Mesenchymal stem cell (in vitro differentiated cells and primary cell): ENCODE data around the gene ADGRA3.

Experiments used
- DNase-seq: peaks from one replicate; pipeline ENCODE4 v3.0.0-alpha.2; 2013
- H2AFZ ChIP-seq: one replicate; pipeline ENCODE4 v1.6.1; 2013; ENCODE audit warnings: low read depth, mild to moderate bottlenecking, control low read depth, inconsistent platforms, low read length, moderate library complexity
- H2AK5ac ChIP-seq: 2 replicates; pipeline ENCODE4 v1.6.1; 2013; ENCODE audit warnings: low read length, moderate library complexity, mild to moderate bottlenecking, inconsistent platforms; ENCODE audit not compliant: severe bottlenecking
- H2BK120ac ChIP-seq: one replicate; pipeline ENCODE4 v1.6.1; 2013; ENCODE audit warnings: low read depth, mild to moderate bottlenecking, inconsistent platforms, low read length, moderate library complexity
- H2BK12ac ChIP-seq, 2 experiments: one replicate each; pipeline ENCODE4 v1.6.1; 2013; ENCODE audit warnings: inconsistent platforms in 2 of 2, low read length in 2 of 2, mild to moderate bottlenecking in 2 of 2, moderate library complexity in 2 of 2, control low read depth in 1 of 2
- H2BK15ac ChIP-seq: one replicate; pipeline ENCODE4 v1.6.1; 2013; ENCODE audit warnings: mild to moderate bottlenecking, low read depth, inconsistent platforms; ENCODE audit not compliant: poor library complexity, severe bottlenecking
- H2BK5ac ChIP-seq: 2 replicates; pipeline ENCODE4 v1.6.1; 2013; ENCODE audit warnings: low read depth, mild to moderate bottlenecking, low read length, control low read depth, inconsistent platforms; ENCODE audit not compliant: poor library complexity, severe bottlenecking
- H3K14ac ChIP-seq, 2 experiments: one replicate each; pipeline ENCODE4 v1.6.1; 2013; ENCODE audit warnings: inconsistent platforms in 2 of 2, low read length in 2 of 2, control low read depth in 1 of 2, mild to moderate bottlenecking in 1 of 2, moderate library complexity in 1 of 2
- H3K18ac ChIP-seq, 2 experiments: one replicate each; pipeline ENCODE4 v1.6.1; 2013; ENCODE audit warnings: inconsistent platforms in 2 of 2, low read length in 2 of 2, control low read depth in 1 of 2, low read depth in 1 of 2, mild to moderate bottlenecking in 1 of 2
- H3K23ac ChIP-seq, 2 experiments: one replicate each; pipeline ENCODE4 v1.6.1; 2013; ENCODE audit warnings: inconsistent platforms in 2 of 2, low read length in 2 of 2, mild to moderate bottlenecking in 2 of 2, moderate library complexity in 2 of 2, control low read depth in 1 of 2
- H3K27ac ChIP-seq: 2 replicates; pipeline ENCODE4 v1.5.1; 2013; ENCODE audit warnings: mild to moderate bottlenecking, moderate library complexity, low read length, control low read depth, inconsistent platforms; ENCODE audit not compliant: poor library complexity, severe bottlenecking
- H3K27me3 ChIP-seq, 2 experiments: 2 replicates each; pipeline versions ENCODE4 v1.6.1 to v1.7.0; 2013; ENCODE audit warnings: low read length in 2 of 2, mild to moderate bottlenecking in 2 of 2, moderate library complexity in 2 of 2, control low read depth in 1 of 2, inconsistent platforms in 1 of 2; ENCODE audit not compliant: control insufficient read depth in 1 of 2, insufficient read depth in 1 of 2
- H3K36me3 ChIP-seq, 2 experiments: 2 replicates each; pipeline versions ENCODE4 v1.6.1 to v1.7.0; 2013; ENCODE audit warnings: low read length in 2 of 2, control low read depth in 1 of 2, inconsistent platforms in 1 of 2, low read depth in 1 of 2, mild to moderate bottlenecking in 1 of 2; ENCODE audit not compliant: insufficient read depth in 2 of 2, control insufficient read depth in 1 of 2
- H3K4ac ChIP-seq, 2 experiments: one replicate each; pipeline ENCODE4 v1.6.1; 2013; ENCODE audit warnings: inconsistent platforms in 2 of 2, low read length in 2 of 2, mild to moderate bottlenecking in 2 of 2, moderate library complexity in 2 of 2, control low read depth in 1 of 2, low read depth in 1 of 2
- H3K4me1 ChIP-seq: 2 replicates; pipeline ENCODE4 v1.6.1; 2013; ENCODE audit warnings: low read depth, low read length, control low read depth; ENCODE audit not compliant: control insufficient read depth, insufficient read depth
- H3K4me2 ChIP-seq: 2 replicates; pipeline ENCODE4 v1.6.1; 2013; ENCODE audit warnings: low read length, mild to moderate bottlenecking, inconsistent platforms; ENCODE audit not compliant: poor library complexity, severe bottlenecking
- H3K4me3 ChIP-seq, 2 experiments: 2 replicates each; pipeline versions ENCODE4 v1.5.1 to v1.7.0; 2013; ENCODE audit warnings: low read length in 2 of 2, mild to moderate bottlenecking in 2 of 2, control low read depth in 1 of 2, low read depth in 1 of 2; ENCODE audit not compliant: insufficient read depth in 1 of 2
- H3K79me1 ChIP-seq: replicated peaks from 2 replicates; pipeline ENCODE4 v1.6.1; 2013; ENCODE audit warnings: mild to moderate bottlenecking, control low read depth, low read length, inconsistent platforms; ENCODE audit not compliant: poor library complexity, severe bottlenecking
- H3K9ac ChIP-seq: 2 replicates; pipeline ENCODE4 v1.7.0; 2013; ENCODE audit warnings: mild to moderate bottlenecking, low read length, moderate library complexity
- H3K9me3 ChIP-seq: 2 replicates; pipeline ENCODE4 v1.7.0; 2013; ENCODE audit warnings: mild to moderate bottlenecking, low read length; ENCODE audit not compliant: control insufficient read depth
- H4K8ac ChIP-seq: one replicate; pipeline ENCODE4 v1.6.1; 2013; ENCODE audit warnings: inconsistent platforms, mild to moderate bottlenecking, low read length, moderate library complexity
- H4K91ac ChIP-seq: one replicate; pipeline ENCODE4 v1.6.1; 2013; ENCODE audit warnings: mild to moderate bottlenecking, low read length, inconsistent platforms
- WGBS: methylation state at CpG from one replicate; pipeline ENCODE4 v1.1.7; 2013; ENCODE audit warnings: mixed read lengths; 5-methylcytosine and 5-hydroxymethylcytosine counted together

Gene ADGRA3

DNA sequence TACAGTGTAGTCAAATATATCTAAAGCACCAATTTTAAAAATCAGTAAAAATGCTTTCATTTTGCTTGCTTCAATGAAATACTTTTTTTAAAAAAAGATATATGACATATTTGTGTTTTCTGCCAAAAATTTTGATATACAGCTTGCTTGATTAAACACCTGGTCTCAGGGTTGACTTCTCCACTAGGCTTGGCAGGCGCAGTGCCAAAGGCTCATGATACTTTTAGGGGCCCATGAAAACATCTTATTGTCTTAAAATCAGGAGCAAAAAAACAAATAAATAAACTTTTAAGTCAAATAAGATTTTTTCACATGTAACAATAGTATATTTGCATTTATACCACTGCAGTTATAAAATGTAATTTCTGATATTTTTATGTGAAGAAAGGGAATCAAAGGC is 95.6 kb downstream of the ADGRA3 start:
- no peak for DNase-seq
- Histone ChIP-seq H3K79me1 (no peaks in the 10 kb centered on the region), H3K9ac (no peak overlapping the region), H3K4me2 (no peak overlapping the region), H4K8ac (no peak overlapping the region), H3K4ac (no peak overlapping the region), H3K23ac (no peak overlapping the region), H3K36me3 (peaks cover 6% of the 10 kb centered on the region in 2 experiments), H2BK12ac (no peak overlapping the region), H2BK120ac (no peak overlapping the region), H3K14ac (no peak overlapping the region), H4K91ac (no peak overlapping the region), H3K27ac (no peak overlapping the region), H3K18ac (no peak overlapping the region), H3K4me3 (no peak overlapping the region), H2AFZ (no peak overlapping the region), H2BK15ac (no peak overlapping the region), H2AK5ac (no peak overlapping the region), H2BK5ac (no peak overlapping the region), H3K27me3 (no peaks in the 10 kb centered on the region), H3K4me1 (no peaks in the 10 kb centered on the region), H3K9me3 (no peaks in the 10 kb centered on the region)
- WGBS: 100% methylated on average over 1 of the region's 1 CpG

DNA sequence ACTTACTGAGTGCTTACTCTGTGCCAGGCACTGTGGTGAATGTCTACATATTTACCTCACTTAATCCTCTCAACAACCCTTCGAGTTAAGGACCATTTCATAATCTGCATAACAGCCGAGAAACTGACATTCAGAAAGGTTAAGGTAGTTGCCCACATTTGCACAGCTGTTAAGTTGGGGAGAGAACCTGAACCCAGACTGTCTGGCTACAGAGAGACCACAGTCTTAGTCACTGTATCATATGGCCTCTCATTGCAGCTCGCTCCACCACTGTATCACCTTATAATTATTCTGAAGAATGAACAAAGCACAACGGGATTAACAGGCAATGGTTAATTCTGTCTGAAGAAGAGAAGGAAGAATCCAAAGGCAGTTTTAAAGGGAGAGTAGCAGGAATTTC is 98.5 kb downstream of the ADGRA3 start:
- H3K27me3 ChIP-seq: no peaks in the 10 kb centered on the region
- no peak overlapping the region for H2BK15ac ChIP-seq
- H2BK120ac ChIP-seq: no peak overlapping the region
- H3K9ac ChIP-seq: no peak overlapping the region
- H4K8ac ChIP-seq: no peak overlapping the region
- no peak overlapping the region for H2BK5ac ChIP-seq
- no peak overlapping the region for H3K4me3 ChIP-seq
- H3K27ac ChIP-seq: no peak overlapping the region
- no peaks in the 10 kb centered on the region for H3K79me1 ChIP-seq
- H3K14ac ChIP-seq: no peak overlapping the region
- WGBS: 81% methylated on average over 3 of the region's 4 CpGs
- H2AFZ ChIP-seq: no peak overlapping the region
- DNase-seq: no peak
- no peak overlapping the region for H3K23ac ChIP-seq
- H4K91ac ChIP-seq: no peak overlapping the region
- H3K18ac ChIP-seq: no peak overlapping the region
- H3K4me2 ChIP-seq: no peak overlapping the region
- H2BK12ac ChIP-seq: no peak overlapping the region
- H2AK5ac ChIP-seq: no peak overlapping the region
- peaks cover 0 to 3% of the 10 kb centered on the region in 2 experiments for H3K36me3 ChIP-seq
- H3K9me3 ChIP-seq: no peaks in the 10 kb centered on the region
- no peak overlapping the region for H3K4ac ChIP-seq
- no peaks in the 10 kb centered on the region for H3K4me1 ChIP-seq

DNA sequence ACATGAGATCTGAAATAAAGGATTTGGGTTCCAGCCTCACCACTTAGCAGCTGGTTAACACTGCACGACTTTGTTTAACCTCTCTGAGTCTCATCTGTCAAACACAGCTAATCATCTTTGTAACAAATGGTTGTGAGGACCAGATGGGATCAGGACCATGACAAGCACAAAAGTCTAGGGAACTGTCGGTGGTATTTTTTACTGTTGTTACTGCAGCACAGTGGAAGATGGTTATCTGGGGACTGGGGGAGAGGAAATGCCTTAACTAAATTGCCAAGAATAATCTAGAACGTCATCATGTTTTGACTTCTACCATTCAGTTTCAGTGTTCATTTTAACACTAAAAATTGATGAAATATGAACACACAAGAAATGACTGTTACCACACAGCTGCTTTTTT is 99.5 kb downstream of the ADGRA3 start:
- WGBS: 23% methylated on average over 2 of the region's 3 CpGs
- no peak overlapping the region for H3K4ac ChIP-seq
- no peak overlapping the region for H2BK120ac ChIP-seq

DNA sequence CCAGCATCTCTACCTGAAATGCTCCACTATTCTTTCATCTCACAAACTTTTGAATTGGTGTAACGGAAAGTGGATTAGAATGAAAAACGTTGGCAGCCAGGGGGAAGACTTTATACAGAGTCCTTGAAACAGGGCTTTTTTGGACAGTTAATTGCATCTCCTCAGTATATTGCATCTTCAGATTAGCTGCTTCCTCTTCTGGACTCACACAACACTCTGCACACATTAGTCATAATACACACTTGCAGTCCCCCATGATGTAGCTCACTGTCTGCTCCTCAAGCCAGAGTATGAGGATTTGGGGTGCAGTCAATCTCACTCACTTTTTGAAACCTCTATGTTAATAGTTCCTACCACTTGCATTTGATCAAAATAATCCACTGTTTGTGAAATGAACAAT is 101.0 kb downstream of the ADGRA3 start:
- Histone ChIP-seq H2AK5ac (no peak overlapping the region), H3K27me3 (no peaks in the 10 kb centered on the region), H3K36me3 (peaks cover 0 to 3% of the 10 kb centered on the region in 2 experiments), H3K4me3 (no peak overlapping the region), H3K4me2 (no peak overlapping the region), H3K9me3 (no peaks in the 10 kb centered on the region), H4K91ac (no peak overlapping the region), H2BK15ac (no peak overlapping the region), H2BK5ac (no peak overlapping the region), H3K9ac (no peak overlapping the region), H3K27ac (no peak overlapping the region), H3K4me1 (no peaks in the 10 kb centered on the region), H3K14ac (no peak overlapping the region), H2AFZ (no peak overlapping the region), H4K8ac (no peak overlapping the region), H2BK120ac (no peak overlapping the region), H2BK12ac (no peak overlapping the region), H3K4ac (no peak overlapping the region), H3K18ac (no peak overlapping the region), H3K79me1 (no peaks in the 10 kb centered on the region), H3K23ac (no peak overlapping the region)
- WGBS: no CpG with 5 or more reads among the region's 2 CpGs
- DNase-seq: no peak

More for the DNA sequence above, 99.5 kb downstream of the ADGRA3 start:
- H3K79me1 ChIP-seq: no peaks in the 10 kb centered on the region
- no peaks in the 10 kb centered on the region for H3K27me3 ChIP-seq
- peaks cover 0 to 3% of the 10 kb centered on the region in 2 experiments for H3K36me3 ChIP-seq
- peak; percentile 14 for DNase-seq
- H4K8ac ChIP-seq: no peak overlapping the region
- H3K18ac ChIP-seq: no peak overlapping the region
- no peak overlapping the region for H2BK5ac ChIP-seq
- H4K91ac ChIP-seq: no peak overlapping the region
- H3K23ac ChIP-seq: no peak overlapping the region
- H3K14ac ChIP-seq: no peak overlapping the region
- H2AFZ ChIP-seq: no peak overlapping the region
- H3K9ac ChIP-seq: no peak overlapping the region
- H3K27ac ChIP-seq: no peak overlapping the region
- no peak overlapping the region for H3K4me3 ChIP-seq
- H2BK12ac ChIP-seq: no peak overlapping the region
- H3K4me1 ChIP-seq: no peaks in the 10 kb centered on the region
- no peak overlapping the region for H2AK5ac ChIP-seq
- H3K4me2 ChIP-seq: no peak overlapping the region
- no peak overlapping the region for H2BK15ac ChIP-seq
- no peaks in the 10 kb centered on the region for H3K9me3 ChIP-seq
